NT2/D1 (cell line): ENCODE data around the gene RGS3.

Source experiments
- YY1 ChIP-seq: IDR thresholded peaks from 2 replicates; pipeline ENCODE4 v1.6.1; 2011; ENCODE audit not compliant: insufficient read length, insufficient read depth
- ZNF274 ChIP-seq: IDR thresholded peaks from 2 replicates; pipeline ENCODE4 v1.6.1; 2011; ENCODE audit warnings: mild to moderate bottlenecking, low read depth, low read length

DNA sequence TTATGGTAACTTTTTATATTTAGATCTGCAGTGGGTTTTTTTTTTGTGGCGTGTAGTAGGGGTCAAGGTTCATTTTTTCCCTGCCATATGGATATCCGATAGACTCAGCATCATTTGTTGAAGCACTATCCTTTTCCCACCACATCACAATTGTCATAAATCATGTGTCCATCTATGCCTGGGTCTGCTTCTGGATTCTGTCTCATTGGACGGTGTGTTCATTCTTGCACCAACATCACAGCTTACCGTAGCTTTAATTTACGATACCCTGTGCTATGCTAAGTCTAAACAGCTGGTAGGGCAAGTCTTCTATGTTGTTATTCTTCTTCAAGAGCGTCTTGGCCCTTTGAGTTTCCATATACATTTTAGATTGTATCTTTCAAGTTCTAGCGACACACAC is 175.0 kb downstream of the RGS3 start:
- no peak for TF ChIP-seq YY1
- no peak for TF ChIP-seq ZNF274
